Smooth muscle cell (in vitro differentiated cells): ENCODE measurements around the gene PPP1R16B. TPM values are rescaled to one million over a fixed set of nuclear protein-coding genes. Genes with fewer than 3 reads are reported as not detected.

ENCODE experiments used
- DNase-seq: peaks from one replicate; lab custom pipeline; 2025; ENCODE audit not compliant: unreplicated experiment; lab: John Stamatoyannopoulos, UW
- H2AFZ ChIP-seq: fragments of 200-600 bp; sonication (generic); 2 replicates; pipeline ENCODE4 v1.6.0; 2016; ENCODE audit warnings: antibody characterized with exemption, low read depth, mild to moderate bottlenecking
- H3F3A ChIP-seq: fragments of 200-600 bp; sonication (generic); 2 replicates; pipeline ENCODE4 v1.6.0; 2017; ENCODE audit warnings: antibody characterized with exemption, low read depth
- H3K27ac ChIP-seq: fragments of 200-600 bp; sonication (generic); 2 replicates; pipeline ENCODE4 v1.5.1; 2016; ENCODE audit warnings: low read depth, mild to moderate bottlenecking
- H3K27me3 ChIP-seq: fragments of 200-600 bp; sonication (generic); 2 replicates; pipeline ENCODE4 v1.6.1; 2016; ENCODE audit warnings: low read depth, mild to moderate bottlenecking
- H3K36me3 ChIP-seq: fragments of 200-600 bp; sonication (generic); 2 replicates; pipeline ENCODE4 v1.5.1; 2016; ENCODE audit warnings: low read depth
- H3K4me1 ChIP-seq: fragments of 200-600 bp; sonication (generic); 2 replicates; pipeline ENCODE4 v1.5.1; 2016; ENCODE audit warnings: low read depth
- H3K4me2 ChIP-seq: fragments of 200-600 bp; sonication (generic); 2 replicates; pipeline ENCODE4 v1.6.0; 2016; ENCODE audit warnings: mild to moderate bottlenecking
- H3K4me3 ChIP-seq: fragments of 200-600 bp; sonication (generic); 2 replicates; pipeline ENCODE4 v1.5.1; 2016; ENCODE audit warnings: mild to moderate bottlenecking
- H3K79me2 ChIP-seq: fragments of 200-600 bp; sonication (generic); 2 replicates; pipeline ENCODE4 v1.6.0; 2016; ENCODE audit warnings: low read depth, mild to moderate bottlenecking
- H3K9ac ChIP-seq: fragments of 200-600 bp; sonication (generic); 2 replicates; pipeline ENCODE4 v1.6.0; 2016; ENCODE audit warnings: low read depth
- H3K9me3 ChIP-seq: fragments of 200-600 bp; sonication (generic); replicated peaks from 2 replicates; pipeline ENCODE4 v1.5.1; 2016; ENCODE audit warnings: low read depth
- H4K20me1 ChIP-seq: fragments of 200-600 bp; sonication (generic); 2 replicates; pipeline ENCODE4 v1.6.0; 2016; ENCODE audit warnings: low read depth
- CTCF ChIP-seq: fragments of 200-600 bp; sonication (generic); IDR thresholded peaks from 2 replicates; pipeline ENCODE4 v1.5.1; 2017; ENCODE audit warnings: borderline replicate concordance, mild to moderate bottlenecking, antibody characterized with exemption; ENCODE audit not compliant: insufficient read depth, poor library complexity, severe bottlenecking
- WGBS: methylation state at CpG from one replicate; pipeline ENCODE4 v1.1.7; 2016; ENCODE audit warnings: low lambda C conversion rate; 5-methylcytosine and 5-hydroxymethylcytosine counted together
- polyA plus RNA-seq: library from polyadenylated mRNA; unstranded; fragments of >200 nt; fragmentation: Nextera tagmentation; extraction: Ambion mirVana; gene quantifications from 2 replicates; pipeline ENCODE4 v1.2.1, GENCODE V29; 2016
- total RNA-seq: library from RNA; depleted of rRNA; stranded (reverse); fragments of >200 nt; gene quantifications from 2 replicates; pipeline ENCODE4 v1.2.3, GENCODE V29; 2014

The PPP1R16B gene
- total and polyA plus RNA-seq, 2 experiments from 2014 or later = not detected

GRCh38 chr20:38885357-38885756 lies 79.9 kb downstream of the PPP1R16B start:
- Histone ChIP-seq H3K4me3 (no peak overlapping the region), H3K27me3 (peaks cover under 1% of the 10 kb centered on the region), H3K4me2 (no peak overlapping the region), H3K9ac (no peak overlapping the region), H4K20me1 (no peaks in the 10 kb centered on the region), H3K79me2 (no peaks in the 10 kb centered on the region), H2AFZ (no peak overlapping the region), H3K9me3 (no peaks in the 10 kb centered on the region), H3K4me1 (no peaks in the 10 kb centered on the region), H3K36me3 (no peaks in the 10 kb centered on the region), H3F3A (no peaks in the 10 kb centered on the region), H3K27ac (no peak overlapping the region)
- no peak for TF ChIP-seq CTCF
- WGBS = 84% methylated on average over 6 of the region's 6 CpGs
- no peak for DNase-seq

GRCh38 chr20:38888059-38888831 lies 82.7 kb downstream of the PPP1R16B start:
- H3K27ac ChIP-seq = no peak overlapping the region
- no peak overlapping the region for H2AFZ ChIP-seq
- H3K4me1 ChIP-seq = no peaks in the 10 kb centered on the region
- no peaks in the 10 kb centered on the region for H3K79me2 ChIP-seq
- H3K27me3 ChIP-seq = peaks cover 7% of the 10 kb centered on the region
- DNase-seq = no peak
- H3F3A ChIP-seq = no peaks in the 10 kb centered on the region
- no peak overlapping the region for H3K9ac ChIP-seq
- no peak overlapping the region for H3K4me3 ChIP-seq
- no peaks in the 10 kb centered on the region for H3K36me3 ChIP-seq
- WGBS = 77% methylated on average over 12 of the region's 13 CpGs
- H3K9me3 ChIP-seq = no peaks in the 10 kb centered on the region
- no peak for TF ChIP-seq CTCF
- H4K20me1 ChIP-seq = no peaks in the 10 kb centered on the region
- no peak overlapping the region for H3K4me2 ChIP-seq

GRCh38 chr20:38889050-38889449 lies 83.6 kb downstream of the PPP1R16B start:
- Histone ChIP-seq H3K4me3 (no peak overlapping the region), H3K27ac (no peak overlapping the region), H3K4me1 (no peaks in the 10 kb centered on the region), H3F3A (no peaks in the 10 kb centered on the region), H4K20me1 (no peaks in the 10 kb centered on the region), H3K9ac (no peak overlapping the region), H3K36me3 (no peaks in the 10 kb centered on the region), H3K79me2 (no peaks in the 10 kb centered on the region), H3K9me3 (no peaks in the 10 kb centered on the region), H3K4me2 (no peak overlapping the region), H3K27me3 (peaks cover 7% of the 10 kb centered on the region), H2AFZ (no peak overlapping the region)
- no peak for DNase-seq
- no peak for TF ChIP-seq CTCF
- WGBS = 91% methylated on average over 2 of the region's 2 CpGs
